NCI-H82 treated with DMSO at 0.1 percent for 48 hours (cell line): ENCODE data around the gene SUSD4.

Experiments used
- DNase-seq: peaks from one replicate; lab custom pipeline; 2025; ENCODE audit not compliant: unreplicated experiment; lab: John Stamatoyannopoulos, UW

The SUSD4 gene

GRCh38 chr1:223216531-223217205 lies 147.3 kb downstream of the SUSD4 start:
- no peak for DNase-seq

- DNase-seq, result no peak
These were observed 147.9 kb downstream of the SUSD4 start for GRCh38 chr1:223216074-223216473.

GRCh38 chr1:223215026-223215425 lies 148.9 kb downstream of the SUSD4 start:
- no peak for DNase-seq

- peak; percentile 64 for DNase-seq
These were observed 149.6 kb downstream of the SUSD4 start for GRCh38 chr1:223214261-223214807.

- DNase-seq, result peak; percentile 86
These were observed 151.5 kb downstream of the SUSD4 start for GRCh38 chr1:223212441-223212840.

- no peak for DNase-seq
These were observed 152.5 kb downstream of the SUSD4 start for GRCh38 chr1:223211323-223211985.

GRCh38 chr1:223210788-223211120 lies 153.2 kb downstream of the SUSD4 start:
- DNase-seq, result no peak

- no peak for DNase-seq
These were observed 153.8 kb downstream of the SUSD4 start for GRCh38 chr1:223209992-223210787.

GRCh38 chr1:223209293-223209898 lies 154.6 kb downstream of the SUSD4 start:
- DNase-seq, result no peak

GRCh38 chr1:223208164-223209076 lies 155.6 kb downstream of the SUSD4 start:
- no peak for DNase-seq

- DNase-seq, result no peak
These were observed 156.5 kb downstream of the SUSD4 start for GRCh38 chr1:223207293-223208066.

GRCh38 chr1:223204424-223204823 lies 159.6 kb downstream of the SUSD4 start:
- no peak for DNase-seq

- no peak for DNase-seq
These were observed 160.3 kb downstream of the SUSD4 start for GRCh38 chr1:223203694-223204093.

- no peak for DNase-seq
These were observed 161.0 kb downstream of the SUSD4 start for GRCh38 chr1:223203034-223203408.

- no peak for DNase-seq
These were observed 161.5 kb downstream of the SUSD4 start for GRCh38 chr1:223202376-223203033.

- no peak for DNase-seq
These were observed 162.0 kb downstream of the SUSD4 start for GRCh38 chr1:223201967-223202366.

- DNase-seq, result no peak
These were observed 163.1 kb downstream of the SUSD4 start for GRCh38 chr1:223200903-223201302.

- no peak for DNase-seq
These were observed 164.8 kb downstream of the SUSD4 start for GRCh38 chr1:223199094-223199647.

- no peak for DNase-seq
These were observed 165.4 kb downstream of the SUSD4 start for GRCh38 chr1:223198628-223198965.
